NT2/D1 (cell line): ENCODE results near the gene KLHDC8A.
A peak's percentile ranks its signal among the peaks of the same experiment; 100 is the strongest.
"Not testable (repeated sequence)": the region's sequence is repeated elsewhere in the genome, so short reads cannot be mapped to it uniquely, and the experiment has no call there.

Experiments used
- DNase-seq: peaks from one replicate; pipeline ENCODE4 v3.0.0-alpha.2; 2011; ENCODE audit warnings: low read depth, low spot score
- H3K27me3 ChIP-seq: 2 replicates; pipeline ENCODE4 v1.6.0; 2011; ENCODE audit warnings: mild to moderate bottlenecking; ENCODE audit not compliant: insufficient read length, insufficient read depth
- H3K36me3 ChIP-seq: 2 replicates; pipeline ENCODE4 v1.6.1; 2011; ENCODE audit warnings: mild to moderate bottlenecking, low read length, mixed read lengths; ENCODE audit not compliant: insufficient read depth, insufficient read length
- H3K4me1 ChIP-seq: 2 replicates; pipeline ENCODE4 v1.5.1; 2011; ENCODE audit not compliant: insufficient read depth, insufficient read length
- H3K4me3 ChIP-seq: 2 replicates; pipeline ENCODE4 v1.5.1; 2011; ENCODE audit warnings: low read depth; ENCODE audit not compliant: insufficient read length
- H3K9ac ChIP-seq: 2 replicates; pipeline ENCODE4 v1.6.0; 2011; ENCODE audit warnings: low read depth; ENCODE audit not compliant: insufficient read length
- H3K9me3 ChIP-seq: 2 replicates; pipeline ENCODE4 v1.5.1; 2011; ENCODE audit warnings: mild to moderate bottlenecking, low read length; ENCODE audit not compliant: insufficient read depth
- SUZ12 ChIP-seq: IDR thresholded peaks from 2 replicates; pipeline ENCODE4 v1.6.1; 2011; ENCODE audit not compliant: insufficient read length, insufficient read depth; ENCODE audit errors: extremely low read depth
- YY1 ChIP-seq: IDR thresholded peaks from 2 replicates; pipeline ENCODE4 v1.6.1; 2011; ENCODE audit not compliant: insufficient read length, insufficient read depth
- ZNF274 ChIP-seq: IDR thresholded peaks from 2 replicates; pipeline ENCODE4 v1.6.1; 2011; ENCODE audit warnings: mild to moderate bottlenecking, low read depth, low read length

Gene KLHDC8A, protein sequence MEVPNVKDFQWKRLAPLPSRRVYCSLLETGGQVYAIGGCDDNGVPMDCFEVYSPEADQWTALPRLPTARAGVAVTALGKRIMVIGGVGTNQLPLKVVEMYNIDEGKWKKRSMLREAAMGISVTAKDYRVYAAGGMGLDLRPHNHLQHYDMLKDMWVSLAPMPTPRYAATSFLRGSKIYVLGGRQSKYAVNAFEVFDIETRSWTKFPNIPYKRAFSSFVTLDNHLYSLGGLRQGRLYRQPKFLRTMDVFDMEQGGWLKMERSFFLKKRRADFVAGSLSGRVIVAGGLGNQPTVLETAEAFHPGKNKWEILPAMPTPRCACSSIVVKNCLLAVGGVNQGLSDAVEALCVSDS

DNA sequence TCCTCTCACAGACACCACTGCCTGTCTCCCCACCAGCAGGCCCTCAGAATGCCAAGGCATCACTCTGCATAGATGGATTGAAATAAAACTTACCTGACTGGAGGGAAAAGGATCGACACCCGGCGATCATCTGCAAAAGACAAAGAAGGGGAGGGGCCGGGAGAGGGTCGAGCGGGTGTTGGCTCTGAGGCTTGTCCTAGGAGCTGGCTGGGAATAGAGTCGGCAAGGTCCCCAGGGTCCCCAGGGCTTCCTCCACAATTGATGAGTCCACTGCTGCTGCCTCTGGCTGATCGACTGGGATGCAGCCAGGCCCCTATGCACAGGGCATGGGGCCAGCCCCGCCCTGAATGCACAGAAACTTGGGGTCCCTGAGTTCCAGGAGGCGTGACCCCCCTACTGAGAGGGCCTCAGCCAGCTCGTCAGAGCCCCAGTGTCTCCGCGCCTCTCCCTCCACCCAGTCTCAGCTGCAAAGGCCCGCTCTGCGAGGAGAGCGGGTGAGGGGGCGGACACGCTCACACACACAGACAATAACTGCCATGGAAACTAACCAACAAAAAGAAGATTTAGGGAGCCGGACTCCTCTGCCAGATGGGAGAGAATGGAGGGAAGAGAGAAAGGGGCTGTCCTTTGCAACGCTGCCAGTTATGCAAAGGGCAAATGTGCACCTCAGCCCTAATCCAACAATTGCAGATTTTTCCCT lies at the start of gene KLHDC8A:
KLHDC8A (minus strand) TSS at position 483 of the 700 bp plus-strand sequence. CDS start 13,318 bp downstream, outside the sequence.
- H3K36me3 ChIP-seq, result no peaks in the 10 kb centered on the region
- H3K9me3 ChIP-seq, result no peaks in the 10 kb centered on the region
- H3K4me1 ChIP-seq, result peaks cover 25% of the 10 kb centered on the region
- no peak within 1 kb of the TSS for H3K4me3 ChIP-seq
- H3K27me3 ChIP-seq, result no peaks in the 10 kb centered on the region
- no peak within 1 kb of the TSS for H3K9ac ChIP-seq
- no peak for DNase-seq
- no peak for TF ChIP-seq YY1
- TF ChIP-seq SUZ12, result no peak
- TF ChIP-seq ZNF274, result no peak

DNA sequence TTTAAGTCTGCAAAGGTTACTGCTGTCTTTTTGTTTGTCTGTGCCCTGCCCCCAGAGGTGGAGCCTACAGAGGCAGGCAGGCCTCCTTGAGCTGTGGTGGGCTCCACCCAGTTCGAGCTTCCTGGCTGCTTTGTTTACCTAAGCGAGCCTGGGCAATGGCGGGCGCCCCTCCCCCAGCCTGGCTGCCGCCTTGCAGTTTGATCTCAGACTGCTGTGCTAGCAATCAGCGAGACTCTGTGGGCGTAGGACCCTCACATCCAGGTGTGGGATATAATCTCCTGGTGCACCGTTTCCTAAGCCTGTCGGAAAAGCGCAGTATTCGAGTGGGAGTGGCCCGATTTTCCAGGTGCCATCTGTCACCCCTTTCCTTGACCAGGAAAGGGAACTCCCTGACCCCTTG lies 49.5 kb upstream of the KLHDC8A start:
- not testable (repeated sequence) for H3K36me3 ChIP-seq, H3K27me3 ChIP-seq, H3K9ac ChIP-seq, H3K4me3 ChIP-seq, H3K4me1 ChIP-seq, DNase-seq
- peaks cover 20% of the 10 kb centered on the region; the same call in 1 of the 2 replicates for H3K9me3 ChIP-seq

DNA sequence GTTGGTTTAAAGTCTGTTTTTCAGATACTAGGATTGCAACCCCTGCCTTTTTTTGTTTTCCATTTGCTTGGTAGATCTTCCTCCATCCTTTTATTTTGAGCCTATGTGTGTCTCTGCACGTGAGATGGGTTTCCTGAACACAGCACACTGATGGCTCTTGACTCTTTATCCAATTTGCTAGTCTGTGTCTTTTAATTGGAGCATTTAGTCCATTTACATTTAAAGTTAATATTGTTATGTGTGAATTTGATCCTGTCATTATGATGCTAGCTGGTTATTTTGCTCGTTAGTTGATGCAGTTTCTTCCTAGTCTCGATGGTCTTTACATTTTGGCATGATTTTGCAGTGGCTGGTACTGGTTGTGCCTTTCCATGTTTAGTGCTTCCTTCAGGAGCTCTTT lies 47.8 kb upstream of the KLHDC8A start:
- DNase-seq, H3K36me3 ChIP-seq, H3K4me1 ChIP-seq, H3K4me3 ChIP-seq, H3K9ac ChIP-seq, H3K27me3 ChIP-seq: not testable (repeated sequence)
- peaks cover 20% of the 10 kb centered on the region; the same call in 1 of the 2 replicates for H3K9me3 ChIP-seq

DNA sequence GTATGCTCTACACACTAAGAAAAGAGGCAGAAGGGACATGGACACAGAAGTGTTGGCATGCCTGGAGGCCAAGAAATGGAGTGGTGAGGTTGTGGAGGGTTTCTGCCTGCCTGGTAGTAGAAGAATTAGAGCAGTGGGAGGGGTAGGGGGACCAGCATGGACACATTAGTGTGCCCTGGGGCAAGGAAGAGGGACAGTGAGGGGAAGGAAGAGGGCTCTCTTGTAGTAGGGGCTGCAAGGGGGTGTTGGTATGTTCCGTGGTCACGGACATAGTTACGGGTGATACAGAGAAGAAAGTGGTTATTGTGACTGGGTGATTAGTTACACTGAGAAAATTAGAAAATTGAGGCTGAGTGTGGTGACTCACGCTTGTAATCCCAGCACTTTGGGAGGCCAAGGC lies 41.9 kb upstream of the KLHDC8A start:
- Histone ChIP-seq H3K9me3 (peaks cover 9% of the 10 kb centered on the region; the same call in 1 of the 2 replicates), H3K36me3 (no peaks in the 10 kb centered on the region), H3K9ac (no peak overlapping the region), H3K4me3 (no peak overlapping the region), H3K27me3 (no peaks in the 10 kb centered on the region), H3K4me1 (no peaks in the 10 kb centered on the region)
- TF ChIP-seq ZNF274 (no peak), SUZ12 (no peak), YY1 (no peak)
- DNase-seq, result no peak

DNA sequence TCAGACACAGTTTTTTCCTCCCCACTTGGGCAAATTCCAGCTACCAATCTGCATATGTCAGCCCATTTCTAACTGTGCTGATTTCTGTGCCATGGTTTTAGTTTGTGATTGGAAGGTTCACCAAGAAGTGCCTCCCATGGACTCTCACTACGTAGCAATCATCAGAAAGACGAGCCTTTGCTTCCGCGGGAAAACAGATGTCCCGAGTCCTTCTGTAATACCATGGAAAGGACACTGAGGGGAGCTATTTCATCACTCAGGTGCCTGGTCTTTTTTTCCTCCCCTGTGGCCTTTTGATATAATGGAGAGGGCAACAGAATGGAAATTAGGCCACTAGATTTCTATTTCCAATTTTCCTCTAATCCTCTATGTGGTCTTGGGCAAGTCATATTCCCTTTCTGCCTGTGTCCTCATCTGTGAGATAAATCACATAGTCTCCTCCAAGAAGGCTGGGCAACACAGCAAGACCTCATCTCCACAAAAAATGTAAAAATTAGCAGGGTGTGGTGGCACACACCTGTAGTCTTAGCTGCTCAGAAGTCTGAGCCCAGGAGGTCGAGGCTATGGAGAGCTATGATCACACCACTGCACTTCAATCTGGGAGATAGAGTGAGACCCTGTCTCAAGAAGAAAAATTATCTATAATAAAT lies 40.4 kb upstream of the KLHDC8A start:
- Histone ChIP-seq H3K4me3 (no peak overlapping the region), H3K9me3 (peaks cover 9% of the 10 kb centered on the region; the same call in 1 of the 2 replicates), H3K9ac (no peak overlapping the region), H3K36me3 (no peaks in the 10 kb centered on the region), H3K4me1 (no peaks in the 10 kb centered on the region), H3K27me3 (no peaks in the 10 kb centered on the region)
- no peak for TF ChIP-seq ZNF274
- TF ChIP-seq YY1, result no peak
- TF ChIP-seq SUZ12, result no peak
- DNase-seq, result peak; percentile 75

DNA sequence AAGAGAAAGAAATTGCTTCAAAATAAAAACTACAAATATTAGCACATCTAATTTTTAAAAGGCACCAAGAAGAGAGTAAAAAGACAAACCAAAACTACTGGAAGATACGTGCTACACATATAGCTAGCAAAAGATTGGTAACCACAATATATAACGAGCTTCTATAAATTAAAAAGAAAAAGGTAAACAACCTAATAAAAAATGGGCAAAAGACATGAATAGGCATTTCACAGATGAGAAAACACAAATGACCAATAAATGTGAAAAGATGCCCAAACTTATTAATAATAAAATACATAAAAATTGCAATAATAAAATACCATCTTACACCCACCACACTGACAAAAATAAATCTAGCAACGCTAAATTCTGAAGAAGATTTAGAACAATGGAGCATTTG lies 38.9 kb upstream of the KLHDC8A start:
- Histone ChIP-seq H3K4me1 (no peaks in the 10 kb centered on the region), H3K4me3 (no peak overlapping the region), H3K9me3 (peaks cover 9% of the 10 kb centered on the region; the same call in 1 of the 2 replicates), H3K36me3 (no peaks in the 10 kb centered on the region), H3K27me3 (no peaks in the 10 kb centered on the region), H3K9ac (no peak overlapping the region)
- no peak for DNase-seq
- TF ChIP-seq SUZ12, result no peak
- TF ChIP-seq YY1, result no peak
- TF ChIP-seq ZNF274, result no peak

DNA sequence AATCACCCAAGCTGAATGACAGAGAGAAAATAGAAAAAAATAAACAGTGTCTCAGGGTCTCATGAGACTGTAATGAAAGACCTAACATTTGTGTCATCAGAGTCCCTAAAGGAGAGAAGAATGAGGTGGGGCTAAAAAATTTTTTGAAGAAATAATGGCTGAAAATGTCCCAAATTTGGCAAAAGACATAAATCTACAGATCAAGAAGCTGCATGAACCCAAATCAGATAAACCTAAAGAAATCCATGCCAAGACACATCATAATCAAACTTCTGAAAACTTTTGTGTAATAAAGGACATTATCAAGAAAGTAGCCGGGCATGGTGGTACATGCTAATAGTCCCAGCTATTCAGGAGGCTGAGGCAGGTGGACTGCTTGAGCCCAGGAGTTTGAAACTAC lies 35.9 kb upstream of the KLHDC8A start:
- no peak overlapping the region for H3K4me3 ChIP-seq
- DNase-seq, result no peak
- peaks cover 9% of the 10 kb centered on the region; the same call in 1 of the 2 replicates for H3K9me3 ChIP-seq
- no peak overlapping the region for H3K9ac ChIP-seq
- TF ChIP-seq ZNF274 (no peak), SUZ12 (no peak), YY1 (no peak)
- no peaks in the 10 kb centered on the region for H3K36me3 ChIP-seq
- no peaks in the 10 kb centered on the region for H3K4me1 ChIP-seq
- H3K27me3 ChIP-seq, result no peaks in the 10 kb centered on the region
